HS-5 (cell line): ENCODE measurements around the gene SPRR1B.
"Not testable (repeated sequence)": the region's sequence is repeated elsewhere in the genome, so short reads cannot be mapped to it uniquely, and the experiment has no call there.

Source experiments
- DNase-seq: peaks from one replicate; pipeline ENCODE4 v3.0.0-alpha.2; 2012; ENCODE audit warnings: low read depth

The SPRR1B gene

GRCh38 chr1:153040950-153041631, 10.1 kb downstream of the SPRR1B start, which contains the start of gene SPRR2D:
Gene SPRR2D, minus strand, starts transcription at chr1:153041120. Its CDS starts 774 bp downstream, at chr1:153040346.
- DNase-seq = no peak

GRCh38 chr1:153049211-153049610, 18.2 kb downstream of the SPRR1B start:
- no peak for DNase-seq

DNA sequence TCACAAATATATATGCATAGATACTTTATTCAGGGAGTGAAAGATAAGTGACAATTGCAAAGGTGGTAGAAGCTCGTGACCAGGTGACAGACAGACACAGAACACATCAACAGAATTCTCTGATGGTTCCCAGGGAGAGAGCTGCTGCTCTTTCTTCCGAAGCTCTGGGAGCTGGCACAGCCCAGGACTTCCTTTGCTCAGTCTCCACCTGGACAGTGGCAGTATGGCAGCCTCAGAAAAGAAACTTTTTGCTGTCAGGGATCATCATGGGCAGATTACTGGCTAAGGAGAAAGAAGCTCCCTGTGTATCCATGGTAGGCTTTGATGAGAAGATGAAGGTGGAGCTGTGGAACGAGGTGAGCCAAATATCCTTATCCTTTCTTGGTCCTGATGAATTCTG, 25.1 kb downstream of the SPRR1B start:
- not testable (repeated sequence) for DNase-seq

DNA sequence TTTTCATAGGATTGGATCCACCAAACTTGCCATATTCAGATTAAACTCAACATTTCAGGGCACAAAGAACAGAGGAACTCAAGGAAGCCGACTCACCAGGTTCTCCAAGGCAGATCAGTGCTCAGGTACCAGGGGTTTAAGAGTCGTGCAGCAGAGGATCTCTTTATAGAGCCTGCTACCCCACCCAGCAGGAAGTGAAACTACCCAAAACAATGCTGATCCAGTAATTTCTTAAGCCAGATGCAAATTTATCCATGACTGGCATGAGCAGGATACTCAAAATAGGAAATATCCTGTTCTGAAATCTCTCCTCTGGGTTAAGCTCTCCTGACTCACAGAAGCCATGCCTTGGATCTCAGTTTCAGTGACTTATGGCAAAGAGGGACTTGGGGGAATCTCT, 26.4 kb downstream of the SPRR1B start, which contains the start of gene SPRR2A:
Gene SPRR2A, minus strand, starts transcription at position 138 of the 400 bp plus-strand sequence. CDS start 777 bp downstream, outside the sequence.
- no peak for DNase-seq

DNA sequence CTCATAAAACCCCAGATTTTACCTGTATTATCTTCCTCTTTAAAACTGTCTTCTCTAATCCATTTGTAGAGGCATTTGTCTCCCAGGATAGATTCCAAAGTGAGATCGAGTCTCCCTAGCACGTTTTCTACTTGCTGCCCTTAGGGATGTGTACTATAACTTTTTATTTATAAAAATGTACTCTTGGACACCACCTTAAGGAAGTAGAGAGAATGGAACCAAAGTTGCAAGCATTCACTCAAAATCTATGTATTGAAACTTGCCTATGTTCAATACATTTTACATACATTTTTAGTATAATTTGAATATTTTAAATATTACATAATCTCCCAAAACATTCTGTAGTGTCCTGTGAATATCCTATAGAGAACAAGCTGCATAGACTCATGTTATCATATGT, 27.2 kb downstream of the SPRR1B start:
- no peak for DNase-seq

- no peak for DNase-seq
Observed at GRCh38 chr1:153058826-153059784, 28.1 kb downstream of the SPRR1B start.

DNA sequence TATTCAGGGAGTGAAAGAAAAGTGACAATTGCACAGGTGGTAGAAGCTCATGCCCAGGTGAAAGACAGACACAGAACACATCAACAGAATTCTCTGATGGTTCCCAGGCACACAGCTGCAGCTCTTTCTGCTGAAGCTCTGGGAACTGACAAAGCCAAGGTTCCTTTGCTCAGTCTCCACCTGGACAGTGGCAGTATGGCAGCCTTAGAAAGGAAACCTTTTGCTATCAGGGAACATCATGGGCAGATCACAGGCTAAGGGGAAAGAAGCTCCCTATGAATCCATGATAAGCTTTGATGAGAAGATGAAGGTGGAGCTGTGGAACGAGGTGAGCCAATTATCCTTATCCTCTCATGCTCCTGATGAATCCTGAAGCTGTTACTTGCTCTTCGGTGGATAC, 39.2 kb downstream of the SPRR1B start:
- no peak for DNase-seq

DNA sequence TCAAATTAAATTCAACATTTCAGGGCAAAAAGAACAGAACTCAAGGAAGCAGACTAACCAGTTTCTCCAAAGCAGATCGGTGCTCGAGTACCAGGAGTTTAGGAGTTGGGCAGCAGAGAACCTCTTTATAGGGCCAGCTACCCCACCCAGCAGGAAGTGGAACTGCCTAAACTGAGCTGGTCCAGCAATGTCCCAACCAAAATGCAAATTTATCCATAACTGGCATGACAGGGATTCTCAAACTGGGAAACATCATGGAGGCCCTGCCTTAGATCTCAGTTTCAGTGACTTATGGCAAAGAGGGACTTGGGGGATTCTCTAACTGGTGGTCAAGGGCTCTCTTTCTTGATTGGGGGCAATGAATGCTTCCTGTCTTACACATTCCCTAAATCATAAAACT, 40.5 kb downstream of the SPRR1B start, which contains the start of gene SPRR2B:
Gene SPRR2B, minus strand, starts transcription at position 101 of the 400 bp plus-strand sequence. CDS start 772 bp downstream, outside the sequence.
- DNase-seq = no peak

DNA sequence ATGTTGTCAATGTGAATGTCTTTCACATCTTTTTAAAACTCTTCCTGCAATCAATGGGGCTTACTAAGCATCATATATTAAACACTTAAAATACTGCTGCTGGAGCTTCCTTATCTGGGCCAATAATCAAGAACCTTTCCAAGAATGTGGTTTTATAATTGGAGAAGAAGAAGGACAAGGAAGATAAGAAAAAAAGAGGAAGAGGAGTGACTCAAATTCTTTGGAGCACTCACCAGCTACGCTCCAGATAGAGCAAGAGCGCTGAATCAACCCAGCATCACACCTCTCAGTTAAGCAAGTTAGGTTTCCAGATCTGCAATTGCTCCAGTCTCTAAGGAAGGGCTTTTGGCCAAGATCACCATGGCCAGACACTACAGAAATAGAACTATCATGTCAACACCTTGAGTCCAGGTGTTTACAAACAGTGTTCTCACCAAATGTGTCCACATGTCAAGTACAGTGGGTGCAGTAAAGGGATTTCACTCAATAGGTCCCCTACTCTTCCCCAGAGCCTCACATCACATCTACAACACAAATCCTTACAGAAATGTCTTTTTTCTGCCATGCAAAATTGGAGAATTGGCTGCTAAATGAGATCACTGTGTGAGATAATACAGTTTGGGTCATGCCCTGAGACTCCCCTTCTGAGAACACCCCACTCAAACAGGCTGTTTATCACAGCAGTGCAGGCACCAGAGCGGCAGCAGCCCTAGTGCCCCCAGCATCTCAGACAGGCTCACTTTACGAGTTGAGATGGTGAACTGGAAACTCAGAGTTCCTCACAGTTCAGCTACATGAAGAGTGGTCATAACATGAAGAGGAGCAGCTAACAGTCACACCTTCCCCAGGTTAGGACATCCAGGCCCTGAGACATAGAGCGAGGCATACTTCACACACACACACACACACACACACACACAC, 42.1 kb downstream of the SPRR1B start:
- DNase-seq = no peak

GRCh38 chr1:153081736-153082135, 50.7 kb downstream of the SPRR1B start:
- no peak for DNase-seq
